22Rv1 (cell line): ENCODE data around the gene CEBPA.

Experiments
- CTCF ChIP-seq: fragments of 450-650 bp; IDR thresholded peaks from 2 replicates; pipeline ENCODE4 v1.5.1; 2017; ENCODE audit warnings: mild to moderate bottlenecking
- ZFX ChIP-seq: fragments of 450-650 bp; IDR thresholded peaks from 2 replicates; pipeline ENCODE4 v1.6.1; 2017; ENCODE audit warnings: antibody characterized with exemption, borderline replicate concordance

- no peak for TF ChIP-seq CTCF
- no peak for TF ChIP-seq ZFX
These were observed 14.9 kb downstream of the CEBPA start for GRCh38 chr19:33287438-33287837.
